Activated naive CD4-positive, alpha-beta T cell treated with anti-CD3 and anti-CD28 coated beads, Interleukin-2, amount 50 U/mL, for 72 hours (primary cell): ENCODE data around the gene ANP32B. TPM values are rescaled to one million over a fixed set of nuclear protein-coding genes. Genes with fewer than 3 reads are reported as not detected.
"Not testable (repeated sequence)": the region's sequence is repeated elsewhere in the genome, so short reads cannot be mapped to it uniquely, and the experiment has no call there.

Experiments used
- ATAC-seq, 2 donors: fragments of 150-1000 bp; cut with Tn5 transposase; 2 replicates each; pipeline ENCODE4 v1.10.0; 2021; ENCODE audit warnings: mild to moderate bottlenecking in 2 of 2, moderate library complexity in 2 of 2
- DNase-seq, 2 donors: peaks; one replicate each; pipeline ENCODE4 v3.0.0; 2021 to 2022; ENCODE audit warnings: low spot score in 2 of 2
- H3K27ac Mint-ChIP-seq, 2 donors: one replicate each; pipeline ENCODE4 v1.8.0; 2022; ENCODE audit warnings: mild to moderate bottlenecking in 2 of 2, mixed read lengths in 2 of 2
- H3K36me3 Mint-ChIP-seq, 2 donors: one replicate each; pipeline ENCODE4 v1.8.0; 2022; ENCODE audit warnings: mixed read lengths in 2 of 2
- H3K9me3 Mint-ChIP-seq, 2 donors: one replicate each; pipeline ENCODE4 v1.8.0; 2022; ENCODE audit warnings: mixed read lengths in 2 of 2
- total RNA-seq, 2 donors: library from RNA; stranded (reverse); gene quantifications; one replicate each; pipeline ENCODE4 v1.2.3, GENCODE V29; 2022

The ANP32B gene
- total RNA-seq, 2 donors from 2014 or later, result 255 to 315 TPM

GRCh38 chr9:98006127-98006796 is 23.1 kb downstream of the ANP32B start:
- peaks cover 37 to 59% of the 10 kb centered on the region in 2 donors for H3K36me3 Mint-ChIP-seq
- peak overlapping the region; percentile 35 to 72 for H3K27ac Mint-ChIP-seq
- ATAC-seq (peak; percentile 20 to 25), DNase-seq (no peak)
- H3K9me3 Mint-ChIP-seq, result no peaks in the 10 kb centered on the region

- DNase-seq (no peak), ATAC-seq (peak; percentile 54 to 58)
- H3K9me3 Mint-ChIP-seq, result no peaks in the 10 kb centered on the region
- H3K36me3 Mint-ChIP-seq, result peaks cover 38 to 70% of the 10 kb centered on the region in 2 donors
- H3K27ac Mint-ChIP-seq, result peak overlapping the region in 1 of 2 donors; percentile 29
Measured at GRCh38 chr9:98007251-98007928, 24.2 kb downstream of the ANP32B start.

GRCh38 chr9:98008764-98009163 is 25.6 kb downstream of the ANP32B start:
- no peak for DNase-seq
- Mint-ChIP-seq H3K36me3 (peaks cover 38 to 72% of the 10 kb centered on the region in 2 donors), H3K9me3 (no peaks in the 10 kb centered on the region), H3K27ac (no peak overlapping the region)
- ATAC-seq, result no peak

GRCh38 chr9:98009437-98009836 is 26.3 kb downstream of the ANP32B start:
- ATAC-seq (no peak), DNase-seq (no peak)
- peak overlapping the region in 1 of 2 donors; percentile 90 for H3K27ac Mint-ChIP-seq
- H3K9me3 Mint-ChIP-seq, result no peaks in the 10 kb centered on the region
- peaks cover 38 to 66% of the 10 kb centered on the region in 2 donors for H3K36me3 Mint-ChIP-seq

GRCh38 chr9:98009936-98010335 is 26.8 kb downstream of the ANP32B start:
- no peak for DNase-seq
- no peak for ATAC-seq
- H3K9me3 Mint-ChIP-seq, result no peaks in the 10 kb centered on the region
- no peak overlapping the region for H3K27ac Mint-ChIP-seq
- H3K36me3 Mint-ChIP-seq, result peaks cover 36 to 66% of the 10 kb centered on the region in 2 donors

GRCh38 chr9:98010445-98010844 is 27.3 kb downstream of the ANP32B start:
- peak overlapping the region in 1 of 2 donors; percentile 12 for H3K27ac Mint-ChIP-seq
- H3K9me3 Mint-ChIP-seq, result no peaks in the 10 kb centered on the region
- peak in 1 of 2 donors; percentile 26 for DNase-seq
- H3K36me3 Mint-ChIP-seq, result peaks cover 40 to 68% of the 10 kb centered on the region in 2 donors
- peak; percentile 37 to 83 for ATAC-seq

- no peaks in the 10 kb centered on the region for H3K9me3 Mint-ChIP-seq
- H3K36me3 Mint-ChIP-seq, result peaks cover 37 to 69% of the 10 kb centered on the region in 2 donors
- DNase-seq (no peak), ATAC-seq (no peak)
- H3K27ac Mint-ChIP-seq, result peak overlapping the region; percentile 12 to 13
Measured at GRCh38 chr9:98011122-98011521, 28.0 kb downstream of the ANP32B start.

GRCh38 chr9:98016137-98016680 is 33.1 kb downstream of the ANP32B start:
- H3K27ac Mint-ChIP-seq, result peak overlapping the region in 1 of 2 donors; percentile 41
- DNase-seq (no peak), ATAC-seq (no peak)
- H3K9me3 Mint-ChIP-seq, result no peaks in the 10 kb centered on the region
- H3K36me3 Mint-ChIP-seq, result peaks cover 28 to 40% of the 10 kb centered on the region in 2 donors

GRCh38 chr9:98017306-98017705 is 34.2 kb downstream of the ANP32B start:
- no peak for ATAC-seq
- no peak overlapping the region for H3K27ac Mint-ChIP-seq
- peaks cover 26 to 30% of the 10 kb centered on the region in 2 donors for H3K36me3 Mint-ChIP-seq

GRCh38 chr9:98018347-98018746 is 35.2 kb downstream of the ANP32B start:
- ATAC-seq (no peak), DNase-seq (no peak)
- peaks cover 25 to 26% of the 10 kb centered on the region in 2 donors for H3K36me3 Mint-ChIP-seq
- peak overlapping the region in 1 of 2 donors; percentile 65 for H3K27ac Mint-ChIP-seq
- no peaks in the 10 kb centered on the region for H3K9me3 Mint-ChIP-seq

More at GRCh38 chr9:98017306-98017705, 34.2 kb downstream of the ANP32B start:
- no peak for DNase-seq
- no peaks in the 10 kb centered on the region for H3K9me3 Mint-ChIP-seq

GRCh38 chr9:98019098-98019497 is 36.0 kb downstream of the ANP32B start:
- ATAC-seq, result no peak
- peak overlapping the region; percentile 17 to 26 for H3K27ac Mint-ChIP-seq
- no peaks in the 10 kb centered on the region for H3K9me3 Mint-ChIP-seq
- H3K36me3 Mint-ChIP-seq, result peaks cover 25 to 26% of the 10 kb centered on the region in 2 donors
- no peak for DNase-seq

- Mint-ChIP-seq H3K27ac (peak overlapping the region in 1 of 2 donors; percentile 10), H3K36me3 (peaks cover 21 to 25% of the 10 kb centered on the region in 2 donors)
- H3K9me3 Mint-ChIP-seq, ATAC-seq, DNase-seq: not testable (repeated sequence)
Measured at GRCh38 chr9:98019869-98020268, 36.7 kb downstream of the ANP32B start.

GRCh38 chr9:98020476-98021145 is 37.5 kb downstream of the ANP32B start:
- peak; percentile 17 to 24 for ATAC-seq
- H3K36me3 Mint-ChIP-seq, result peaks cover 13 to 19% of the 10 kb centered on the region in 2 donors
- no peak for DNase-seq
- no peaks in the 10 kb centered on the region for H3K9me3 Mint-ChIP-seq
- no peak overlapping the region for H3K27ac Mint-ChIP-seq

- Mint-ChIP-seq H3K27ac (peak overlapping the region; percentile 15 to 31), H3K36me3 (peaks cover 13 to 17% of the 10 kb centered on the region in 2 donors), H3K9me3 (no peaks in the 10 kb centered on the region)
- ATAC-seq (no peak), DNase-seq (no peak)
Measured at GRCh38 chr9:98021306-98022040, 38.3 kb downstream of the ANP32B start.

- ATAC-seq (no peak), DNase-seq (no peak)
- H3K36me3 Mint-ChIP-seq, result peaks cover 9 to 12% of the 10 kb centered on the region in 2 donors
- H3K27ac Mint-ChIP-seq, result peak overlapping the region in 1 of 2 donors; percentile 72
- no peaks in the 10 kb centered on the region for H3K9me3 Mint-ChIP-seq
Measured at GRCh38 chr9:98022447-98022846, 39.3 kb downstream of the ANP32B start.

- H3K27ac Mint-ChIP-seq, result peak overlapping the region; percentile 12 to 24
- ATAC-seq (no peak), DNase-seq (no peak)
- no peaks in the 10 kb centered on the region for H3K9me3 Mint-ChIP-seq
- peaks cover 4 to 9% of the 10 kb centered on the region in 2 donors for H3K36me3 Mint-ChIP-seq
Measured at GRCh38 chr9:98024702-98025101, 41.6 kb downstream of the ANP32B start.
